Body of pancreas (tissue), 4 donors: ENCODE data around the gene NANOS3.

Experiments used
- POLR2A ChIP-seq, 3 donors: fragments of 450-650 bp; IDR thresholded peaks; one replicate each; pipeline ENCODE4 v1.6.1; 2016; ENCODE audit warnings: antibody characterized with exemption in 3 of 3, mild to moderate bottlenecking in 2 of 3
- TF ChIP-seq, protein P1 (sequence below), 7 experiments: fragments of 450-650 bp in 4 of 7; fragments of 200-600 bp in 3 of 7; sonication (generic) in 3 of 7; IDR thresholded peaks; one replicate each; pipeline ENCODE4 v1.5.1; 2016 to 2019; ENCODE audit warnings: antibody characterized with exemption in 7 of 7

DNA sequence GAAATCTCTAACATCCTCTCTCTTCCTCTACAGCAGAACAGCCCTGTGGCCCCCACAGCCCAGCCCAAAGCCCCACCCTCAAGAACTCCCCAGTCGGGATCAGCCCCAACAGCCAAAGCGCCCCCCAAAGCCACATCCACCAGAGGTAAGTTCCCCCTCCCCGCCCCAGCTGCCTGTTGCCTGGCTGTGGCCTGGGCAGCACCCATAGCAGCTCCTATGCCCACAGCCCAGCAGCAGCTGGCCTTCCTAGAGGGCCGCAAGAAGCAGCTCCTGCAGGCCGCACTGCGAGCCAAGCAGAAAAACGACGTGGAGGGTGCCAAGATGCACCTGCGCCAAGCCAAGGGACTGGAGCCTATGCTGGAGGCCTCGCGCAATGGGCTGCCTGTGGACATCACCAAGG, 43.6 kb downstream of the NANOS3 start:
- TF ChIP-seq, protein P1, sequence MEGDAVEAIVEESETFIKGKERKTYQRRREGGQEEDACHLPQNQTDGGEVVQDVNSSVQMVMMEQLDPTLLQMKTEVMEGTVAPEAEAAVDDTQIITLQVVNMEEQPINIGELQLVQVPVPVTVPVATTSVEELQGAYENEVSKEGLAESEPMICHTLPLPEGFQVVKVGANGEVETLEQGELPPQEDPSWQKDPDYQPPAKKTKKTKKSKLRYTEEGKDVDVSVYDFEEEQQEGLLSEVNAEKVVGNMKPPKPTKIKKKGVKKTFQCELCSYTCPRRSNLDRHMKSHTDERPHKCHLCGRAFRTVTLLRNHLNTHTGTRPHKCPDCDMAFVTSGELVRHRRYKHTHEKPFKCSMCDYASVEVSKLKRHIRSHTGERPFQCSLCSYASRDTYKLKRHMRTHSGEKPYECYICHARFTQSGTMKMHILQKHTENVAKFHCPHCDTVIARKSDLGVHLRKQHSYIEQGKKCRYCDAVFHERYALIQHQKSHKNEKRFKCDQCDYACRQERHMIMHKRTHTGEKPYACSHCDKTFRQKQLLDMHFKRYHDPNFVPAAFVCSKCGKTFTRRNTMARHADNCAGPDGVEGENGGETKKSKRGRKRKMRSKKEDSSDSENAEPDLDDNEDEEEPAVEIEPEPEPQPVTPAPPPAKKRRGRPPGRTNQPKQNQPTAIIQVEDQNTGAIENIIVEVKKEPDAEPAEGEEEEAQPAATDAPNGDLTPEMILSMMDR (IDR thresholded peaks at IDR 0.05), result no peak
- no peak for TF ChIP-seq POLR2A (IDR thresholded peaks at IDR 0.05)
